ENCODE measurements around the gene MARK1. TPM values are rescaled to one million over a fixed set of nuclear protein-coding genes. Genes with fewer than 3 reads are reported as not detected.

The MARK1 gene
- total RNA-seq, 5 donors from 2014 or later (not counting 1 experiment from before 2014, with no cell fraction given): not detected

DNA sequence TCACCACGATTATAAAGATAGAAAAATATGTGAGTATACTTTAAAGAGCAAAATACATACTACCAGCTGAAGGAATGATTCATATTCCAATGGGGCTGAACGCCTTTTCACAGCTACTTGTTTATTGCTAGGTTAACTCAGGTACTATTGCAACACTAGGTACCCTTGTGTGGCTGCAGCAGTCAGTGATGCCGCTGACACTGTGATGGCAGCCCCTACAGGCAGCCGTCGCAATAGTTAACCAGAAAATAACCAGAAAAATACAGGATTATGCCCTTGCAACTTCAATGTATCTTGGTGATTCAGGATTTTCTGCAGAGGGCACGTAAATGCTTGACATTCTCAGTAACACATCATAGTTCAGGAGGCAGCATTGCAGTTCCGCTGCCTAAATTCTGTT is 1.6 kb upstream of the MARK1 start:
- no peaks in the 10 kb centered on the region for H3K9me3 Mint-ChIP-seq

DNA sequence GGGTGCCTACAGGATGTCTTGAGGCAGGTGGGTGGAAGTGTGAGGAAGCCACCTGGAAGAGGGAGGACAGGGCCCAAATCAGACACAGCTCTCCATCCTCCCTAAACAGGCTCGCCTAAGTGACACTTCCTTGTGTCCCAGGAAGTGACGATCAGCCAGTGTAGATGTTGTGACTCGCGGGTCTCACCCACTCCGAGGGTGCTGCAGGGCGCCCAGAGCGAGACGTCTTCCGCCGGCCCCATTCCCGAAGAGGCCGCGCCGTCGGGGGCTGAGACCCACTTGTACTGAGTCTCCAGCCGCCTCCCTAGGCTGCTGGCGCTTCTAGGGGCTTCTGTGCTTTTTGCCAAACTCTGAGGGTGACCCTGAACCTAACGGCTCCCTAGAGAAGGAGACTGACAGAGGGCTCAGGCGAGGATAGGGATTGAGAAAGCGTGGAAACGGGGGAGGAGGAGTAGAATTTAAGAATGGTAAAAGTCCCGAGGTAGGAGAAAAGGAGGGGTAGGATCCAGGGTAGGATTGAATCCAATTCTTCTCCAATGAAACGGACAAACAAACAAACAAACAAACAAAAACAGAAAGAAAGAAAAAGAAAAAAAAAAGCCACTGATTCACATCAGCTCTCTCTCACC is 543 bp upstream of the MARK1 start:
- peaks cover 8 to 20% (median 18%) of the 10 kb centered on the region in 3 donors for H3K4me1 Mint-ChIP-seq
- peaks cover 19 to 22% of the 10 kb centered on the region in 2 experiments for H3K27me3 ChIP-seq (replicated peaks in 1 of 2; ENCODE audit: control insufficient read depth in 2 of 2, extremely low read depth in 1 of 2, insufficient read depth in 2 of 2, low read length in 1 of 2)
- POLR2A ChIA-PET: no interaction called here
- H3K4me3 Mint-ChIP-seq: peak overlapping the region; percentile 65 to 92 (median 78)
- peak overlapping the region in 1 of 2 donors; percentile 57 for H3K4me3 ChIP-seq (ENCODE audit: control insufficient read depth in 1 of 2, extremely low read depth in 1 of 2, low read length in 1 of 2)
- CTCF ChIA-PET: no interaction called here
- H3K9me3 ChIP-seq: no peaks in the 10 kb centered on the region
- H3K36me3 ChIP-seq (ENCODE audit: control insufficient read depth in 2 of 2, extremely low read depth in 1 of 2, insufficient read depth in 1 of 2, low read length in 1 of 2): no peaks in the 10 kb centered on the region
- H3K27ac Mint-ChIP-seq: no peak overlapping the region
- WGBS (ENCODE audit: insufficient coverage): 5% methylated on average over 15 of the region's 23 CpGs
- no peaks in the 10 kb centered on the region for H3K9me3 Mint-ChIP-seq
- DNase-seq (no peak), ATAC-seq (replicated peaks in 1 of 4) (no peak)
- peaks cover 59 to 67% of the 10 kb centered on the region in 2 donors for H3K27me3 Mint-ChIP-seq
- H3K36me3 Mint-ChIP-seq: no peaks in the 10 kb centered on the region
- H3K4me1 ChIP-seq (ENCODE audit: control insufficient read depth in 1 of 2, extremely low read depth in 1 of 2, insufficient read depth in 2 of 2, low read length in 2 of 2): peaks cover 6 to 16% of the 10 kb centered on the region in 2 experiments
- H3K27ac ChIP-seq (ENCODE audit: low read length): no peak overlapping the region

More for the DNA sequence above, 1.6 kb upstream of the MARK1 start:
- H3K27me3 ChIP-seq (replicated peaks in 1 of 2; ENCODE audit: control insufficient read depth in 2 of 2, extremely low read depth in 1 of 2, insufficient read depth in 2 of 2, low read length in 1 of 2): peaks cover 19 to 22% of the 10 kb centered on the region in 2 experiments
- H3K36me3 ChIP-seq (ENCODE audit: control insufficient read depth in 2 of 2, extremely low read depth in 1 of 2, insufficient read depth in 1 of 2, low read length in 1 of 2): no peaks in the 10 kb centered on the region
- ATAC-seq (replicated peaks in 1 of 4): no peak
- H3K4me3 ChIP-seq (ENCODE audit: control insufficient read depth in 1 of 2, extremely low read depth in 1 of 2, low read length in 1 of 2): no peak overlapping the region
- Mint-ChIP-seq H3K27me3 (peaks cover 55 to 67% of the 10 kb centered on the region in 2 donors), H3K4me1 (peaks cover 8 to 20% (median 18%) of the 10 kb centered on the region in 3 donors), H3K4me3 (peak overlapping the region in 1 of 3 donors; percentile 92), H3K36me3 (no peaks in the 10 kb centered on the region), H3K27ac (no peak overlapping the region)
- 50% methylated on average over 2 of the region's 7 CpGs for WGBS (ENCODE audit: insufficient coverage)
- DNase-seq: no peak
- POLR2A ChIA-PET: no interaction called here
- no peaks in the 10 kb centered on the region for H3K9me3 ChIP-seq
- CTCF ChIA-PET: no interaction called here
- no peak overlapping the region for H3K27ac ChIP-seq (ENCODE audit: low read length)
- peaks cover 6 to 16% of the 10 kb centered on the region in 2 experiments for H3K4me1 ChIP-seq (ENCODE audit: control insufficient read depth in 1 of 2, extremely low read depth in 1 of 2, insufficient read depth in 2 of 2, low read length in 2 of 2)

DNA sequence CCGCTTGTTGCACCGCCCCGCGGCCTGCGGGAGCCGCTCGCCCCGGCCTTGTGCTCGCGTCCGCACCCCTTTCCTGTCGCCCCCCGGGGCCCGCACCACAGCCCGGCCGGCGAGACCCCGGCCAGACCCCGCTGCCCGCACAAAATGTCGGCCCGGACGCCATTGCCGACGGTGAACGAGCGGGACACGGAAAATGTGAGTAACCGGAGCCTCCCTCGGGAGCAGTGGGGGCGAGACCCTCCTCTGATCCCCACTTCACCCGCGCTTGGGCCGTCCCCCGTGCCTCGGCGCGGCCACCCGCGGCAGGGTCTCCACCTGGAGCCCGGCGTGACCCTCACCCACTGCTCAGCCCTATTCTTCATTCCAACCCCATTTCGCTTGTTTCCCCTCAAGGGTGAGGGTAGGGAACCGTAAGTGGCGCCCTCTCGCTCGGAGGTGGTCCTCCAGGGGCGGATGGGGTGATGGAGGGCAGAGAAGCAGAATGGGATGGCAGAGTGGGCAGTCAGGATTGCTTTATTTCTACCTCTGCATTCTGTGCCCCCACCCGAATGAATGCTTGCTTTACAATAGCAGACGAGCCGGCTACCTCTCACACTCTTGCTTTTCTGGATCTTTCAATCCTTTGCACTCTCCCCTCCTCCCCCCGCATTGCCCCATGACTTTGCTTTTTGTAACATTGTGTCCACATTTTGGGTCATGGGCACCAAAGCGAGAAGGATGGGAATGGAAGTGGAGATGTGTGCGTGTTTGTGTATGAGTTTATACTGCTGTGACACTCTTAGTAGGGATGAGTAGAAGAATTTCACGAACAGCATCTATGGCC is 954 bp downstream of the MARK1 start:
- Histone ChIP-seq H3K9me3 (no peaks in the 10 kb centered on the region), H3K27me3 (replicated peaks in 1 of 2; ENCODE audit: control insufficient read depth in 2 of 2, extremely low read depth in 1 of 2, insufficient read depth in 2 of 2, low read length in 1 of 2) (peaks cover 19 to 22% of the 10 kb centered on the region in 2 experiments), H3K4me1 (ENCODE audit: control insufficient read depth in 1 of 2, extremely low read depth in 1 of 2, insufficient read depth in 2 of 2, low read length in 2 of 2) (peaks cover 6 to 16% of the 10 kb centered on the region in 2 experiments), H3K36me3 (ENCODE audit: control insufficient read depth in 2 of 2, extremely low read depth in 1 of 2, insufficient read depth in 1 of 2, low read length in 1 of 2) (no peaks in the 10 kb centered on the region), H3K27ac (ENCODE audit: low read length) (no peak overlapping the region), H3K4me3 (ENCODE audit: control insufficient read depth in 1 of 2, extremely low read depth in 1 of 2, low read length in 1 of 2) (peak overlapping the region; percentile 14 to 64)
- CTCF ChIA-PET: no interaction called here
- POLR2A ChIA-PET: no interaction called here
- peaks cover 55 to 69% of the 10 kb centered on the region in 2 donors for H3K27me3 Mint-ChIP-seq
- no peaks in the 10 kb centered on the region for H3K36me3 Mint-ChIP-seq
- H3K9me3 Mint-ChIP-seq: peaks cover 6% of the 10 kb centered on the region in 3 donors
- 4% methylated on average over 29 of the region's 55 CpGs for WGBS (ENCODE audit: insufficient coverage)
- ATAC-seq (replicated peaks in 1 of 4) (no peak), DNase-seq (no peak)
- H3K27ac Mint-ChIP-seq: no peak overlapping the region
- peak overlapping the region; percentile 55 to 92 (median 60) for H3K4me3 Mint-ChIP-seq
- H3K4me1 Mint-ChIP-seq: peaks cover 8 to 20% (median 18%) of the 10 kb centered on the region in 3 donors

DNA sequence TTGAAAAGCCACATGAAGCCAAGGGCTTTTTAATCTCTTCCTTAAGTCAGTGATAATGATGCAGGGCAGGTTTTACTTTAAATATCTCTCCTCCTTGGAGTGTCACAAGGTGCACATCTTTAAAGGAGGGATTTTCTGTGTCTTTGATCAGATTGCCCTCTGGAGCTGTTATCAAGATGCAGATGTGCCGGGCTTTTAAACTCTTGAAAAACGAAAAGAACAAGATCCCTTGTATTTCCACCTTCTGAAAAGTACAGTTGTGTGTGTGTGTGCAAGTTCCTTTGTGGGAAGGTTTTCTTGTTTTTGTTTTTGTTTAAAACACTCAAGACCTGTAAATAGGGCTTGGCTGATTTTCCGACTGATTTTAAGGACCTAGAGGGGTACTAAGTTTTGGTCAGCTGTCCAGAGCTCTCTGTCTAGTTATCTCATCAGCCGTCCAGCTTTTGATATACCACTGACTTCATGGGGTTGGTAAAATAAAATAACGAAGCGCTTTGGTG is 1.6 kb downstream of the MARK1 start:
- WGBS (ENCODE audit: insufficient coverage): 83% methylated on average over 1 of the region's 6 CpGs
- Histone ChIP-seq H3K9me3 (no peaks in the 10 kb centered on the region), H3K36me3 (ENCODE audit: control insufficient read depth in 2 of 2, extremely low read depth in 1 of 2, insufficient read depth in 1 of 2, low read length in 1 of 2) (no peaks in the 10 kb centered on the region), H3K27ac (ENCODE audit: low read length) (no peak overlapping the region), H3K4me3 (ENCODE audit: control insufficient read depth in 1 of 2, extremely low read depth in 1 of 2, low read length in 1 of 2) (no peak overlapping the region), H3K27me3 (replicated peaks in 1 of 2; ENCODE audit: control insufficient read depth in 2 of 2, extremely low read depth in 1 of 2, insufficient read depth in 2 of 2, low read length in 1 of 2) (peaks cover 19 to 22% of the 10 kb centered on the region in 2 experiments), H3K4me1 (ENCODE audit: control insufficient read depth in 1 of 2, extremely low read depth in 1 of 2, insufficient read depth in 2 of 2, low read length in 2 of 2) (peaks cover 6 to 16% of the 10 kb centered on the region in 2 experiments)
- ChIA-PET POLR2A (no interaction called here), CTCF (no interaction called here)
- Mint-ChIP-seq H3K36me3 (no peaks in the 10 kb centered on the region), H3K4me1 (peaks cover 8 to 20% (median 18%) of the 10 kb centered on the region in 3 donors), H3K4me3 (peak overlapping the region; percentile 55 to 92 (median 60)), H3K9me3 (peaks cover 9 to 11% (median 11%) of the 10 kb centered on the region in 3 donors), H3K27me3 (peaks cover 52 to 65% of the 10 kb centered on the region in 2 donors), H3K27ac (no peak overlapping the region)
- ATAC-seq (replicated peaks in 1 of 4) (no peak), DNase-seq (no peak)

DNA sequence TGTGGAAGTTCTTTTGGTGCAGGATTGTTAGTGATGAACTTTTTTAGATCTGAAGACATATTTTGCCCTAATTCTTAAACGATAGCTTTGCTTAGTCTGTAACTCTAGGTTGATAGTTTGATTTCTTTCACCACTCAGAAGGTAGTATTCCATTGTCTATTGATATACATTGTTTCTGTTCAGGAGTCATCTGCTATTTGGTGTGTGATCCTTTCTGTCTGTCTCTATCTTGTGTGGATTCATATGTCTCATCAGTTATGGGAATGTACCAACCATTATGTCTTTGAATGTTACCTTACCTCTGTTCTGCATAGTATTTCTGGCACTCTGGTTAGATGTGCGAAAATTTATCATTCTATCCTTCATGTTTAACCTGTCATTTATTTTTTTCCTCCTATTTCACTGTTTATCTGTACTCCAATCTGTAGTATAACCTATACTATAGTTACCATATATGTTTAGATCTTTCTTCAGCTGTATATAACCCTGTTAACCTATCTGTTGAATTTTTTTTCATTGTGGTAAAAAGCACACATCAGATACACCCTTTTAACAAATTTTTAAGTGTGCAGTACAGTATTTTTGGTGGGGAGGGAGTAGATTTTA is 5.7 kb downstream of the MARK1 start:
- CTCF ChIA-PET: no interaction called here
- no peak overlapping the region for H3K4me3 Mint-ChIP-seq
- Histone ChIP-seq H3K36me3 (ENCODE audit: control insufficient read depth in 2 of 2, extremely low read depth in 1 of 2, insufficient read depth in 1 of 2, low read length in 1 of 2) (no peaks in the 10 kb centered on the region), H3K4me1 (ENCODE audit: control insufficient read depth in 1 of 2, extremely low read depth in 1 of 2, insufficient read depth in 2 of 2, low read length in 2 of 2) (peaks cover 0 to 5% of the 10 kb centered on the region in 2 experiments), H3K9me3 (no peaks in the 10 kb centered on the region), H3K4me3 (ENCODE audit: control insufficient read depth in 1 of 2, extremely low read depth in 1 of 2, low read length in 1 of 2) (no peak overlapping the region), H3K27me3 (replicated peaks in 1 of 2; ENCODE audit: control insufficient read depth in 2 of 2, extremely low read depth in 1 of 2, insufficient read depth in 2 of 2, low read length in 1 of 2) (peaks cover 7 to 9% of the 10 kb centered on the region in 2 experiments), H3K27ac (ENCODE audit: low read length) (no peak overlapping the region)
- ATAC-seq (replicated peaks in 1 of 4) (no peak), DNase-seq (no peak)
- POLR2A ChIA-PET: no interaction called here
- WGBS (ENCODE audit: insufficient coverage): 80% methylated on average over 1 of the region's 2 CpGs
- peaks cover 12 to 22% (median 14%) of the 10 kb centered on the region in 3 donors for H3K9me3 Mint-ChIP-seq
- H3K4me1 Mint-ChIP-seq: peaks cover 0 to 9% (median 7%) of the 10 kb centered on the region in 3 donors
- H3K36me3 Mint-ChIP-seq: no peaks in the 10 kb centered on the region
- no peak overlapping the region for H3K27ac Mint-ChIP-seq
- peaks cover 26 to 40% of the 10 kb centered on the region in 2 donors for H3K27me3 Mint-ChIP-seq

DNA sequence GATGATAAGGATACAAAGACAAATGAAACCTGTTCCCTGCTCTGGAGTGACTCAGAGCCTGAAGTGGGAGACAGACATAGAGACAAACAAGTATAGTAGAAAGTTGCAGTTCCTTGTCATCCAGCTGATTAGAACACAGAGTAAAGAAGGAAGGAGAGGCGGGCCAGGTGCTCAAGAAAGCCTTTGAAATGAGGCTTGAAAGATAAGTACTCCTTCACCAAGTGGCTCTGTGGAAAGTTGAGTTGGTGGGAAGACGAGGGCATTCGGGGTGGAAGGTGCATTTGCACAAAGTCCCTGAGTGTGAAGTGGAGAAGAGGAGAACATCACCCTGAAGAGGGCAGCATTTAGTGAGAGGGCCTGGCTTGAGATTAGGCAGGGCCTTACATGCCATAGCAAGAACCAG is 17.0 kb downstream of the MARK1 start:
- Mint-ChIP-seq H3K27me3 (peaks cover 13 to 31% of the 10 kb centered on the region in 2 donors), H3K4me1 (no peaks in the 10 kb centered on the region), H3K27ac (no peak overlapping the region), H3K9me3 (no peaks in the 10 kb centered on the region), H3K36me3 (no peaks in the 10 kb centered on the region), H3K4me3 (no peak overlapping the region)
- H3K4me1 ChIP-seq (ENCODE audit: control insufficient read depth in 1 of 2, extremely low read depth in 1 of 2, insufficient read depth in 2 of 2, low read length in 2 of 2): no peaks in the 10 kb centered on the region
- H3K9me3 ChIP-seq: no peaks in the 10 kb centered on the region
- ChIA-PET CTCF (no interaction called here), POLR2A (interaction anchor here in 1 of 2 donors (0.7 kb wide), 1 partner anchor 85 kb away, joined by 3 read pairs; no protein-coding TSS in a partner anchor)
- H3K27me3 ChIP-seq (replicated peaks in 1 of 2; ENCODE audit: control insufficient read depth in 2 of 2, extremely low read depth in 1 of 2, insufficient read depth in 2 of 2, low read length in 1 of 2): no peaks in the 10 kb centered on the region
- ATAC-seq (replicated peaks in 1 of 4) (no peak), DNase-seq (no peak)
- H3K36me3 ChIP-seq (ENCODE audit: control insufficient read depth in 2 of 2, extremely low read depth in 1 of 2, insufficient read depth in 1 of 2, low read length in 1 of 2): no peaks in the 10 kb centered on the region
- no CpG with 5 or more reads among the region's 3 CpGs for WGBS (ENCODE audit: insufficient coverage)
- no peak overlapping the region for H3K4me3 ChIP-seq (ENCODE audit: control insufficient read depth in 1 of 2, extremely low read depth in 1 of 2, low read length in 1 of 2)
- no peak overlapping the region for H3K27ac ChIP-seq (ENCODE audit: low read length)

Data from T-cell (primary cell).